HCT116 (cell line): ENCODE measurements around the gene NDUFAF4. TPM values are rescaled to one million over a fixed set of nuclear protein-coding genes. Genes with fewer than 3 reads are reported as not detected.

Experiments
- ATAC-seq: fragments of 200-7000 bp; cut with Tn5 transposase; 2 replicates; pipeline ENCODE4 v1.9.1; 2020; ENCODE audit warnings: mild to moderate bottlenecking, moderate library complexity
- BruUV-seq: library from RNA; stranded (reverse); fragments of 400-500 nt; replicated peaks from 2 replicates; lab custom pipeline; 2021; lab: Mats Ljungman, UMichigan
- CTCF ChIA-PET: fragments of 300-600 bp; sonication (Branson Sonifier 250); formaldehyde crosslinking; loops from one replicate; lab custom pipeline; 2021; ENCODE audit warnings: antibody characterized with exemption; lab: Charles Lee
- POLR2A ChIA-PET: fragments of 300-600, 350-600 bp; sonication (Branson Sonifier 250); formaldehyde crosslinking; loops from one replicate; lab custom pipeline; 2021; ENCODE audit warnings: antibody characterized with exemption; lab: Charles Lee
- RAD21 ChIA-PET, 2 experiments: fragments of 300-600 bp; sonication (Branson Sonifier 250); formaldehyde crosslinking; loops; one replicate each; lab custom pipeline; 2023; ENCODE audit warnings: low total read pairs in 2 of 2; ENCODE audit not compliant: uncharacterized antibody in 2 of 2, unreplicated experiment in 2 of 2, low non-redundant PET in 1 of 2; lab: Charles Lee
- DNase-seq: peaks from one replicate; pipeline ENCODE4 v3.0.0-alpha.2; 2010; ENCODE audit warnings: low read depth, low spot score
- H2AFZ ChIP-seq: fragments of 200-600 bp; shearing (Covaris generic), sonication (generic); 2 replicates; pipeline ENCODE4 v1.6.1; 2017; ENCODE audit warnings: low read depth, mixed run types, mixed read lengths, antibody characterized with exemption, low read length; ENCODE audit not compliant: poor library complexity, severe bottlenecking
- H3K27ac ChIP-seq: 2 replicates; pipeline ENCODE4 v1.5.1; 2012; ENCODE audit warnings: low read depth, low read length
- H3K27me3 ChIP-seq: fragments of 200-600 bp; sonication (generic); 2 replicates; pipeline ENCODE4 v1.6.1; 2016; ENCODE audit warnings: mixed run types, low read length, mixed read lengths; ENCODE audit not compliant: insufficient read depth
- H3K36me3 ChIP-seq, 2 experiments: fragments of 200-500 bp in 1 of 2; fragments of 200-600 bp in 1 of 2; sonication (Bioruptor generic) in 1 of 2; sonication (generic) in 1 of 2; 2 replicates each; pipeline versions ENCODE4 v1.5.1 to v1.6.1; 2014 to 2016; ENCODE audit warnings: low read length in 2 of 2, inconsistent platforms in 1 of 2, mixed read lengths in 1 of 2, mixed run types in 1 of 2; ENCODE audit not compliant: insufficient read depth in 2 of 2, control insufficient read depth in 1 of 2
- H3K4me1 ChIP-seq, 2 experiments: fragments of 200-600 bp in 1 of 2; sonication (generic) in 1 of 2; 2 replicates each; pipeline versions ENCODE4 v1.5.1 to v1.6.1; 2012 to 2017; ENCODE audit warnings: low read length in 2 of 2, inconsistent platforms in 1 of 2, mild to moderate bottlenecking in 1 of 2, mixed read lengths in 1 of 2, mixed run types in 1 of 2, moderate library complexity in 1 of 2; ENCODE audit not compliant: insufficient read depth in 2 of 2, control insufficient read depth in 1 of 2
- H3K4me2 ChIP-seq: fragments of 200-600 bp; sonication (generic); 2 replicates; pipeline ENCODE4 v1.6.1; 2017; ENCODE audit warnings: mixed run types, low read length, mixed read lengths
- H3K4me3 ChIP-seq, 2 experiments: fragments of 200-600 bp in 1 of 2; sonication (generic) in 1 of 2; replicated peaks in 1 of 2; 2 replicates each; pipeline ENCODE4 v1.5.1; 2011 to 2016; ENCODE audit warnings: low read length in 2 of 2, control low read depth in 1 of 2, low read depth in 1 of 2, mild to moderate bottlenecking in 1 of 2, mixed read lengths in 1 of 2, mixed run types in 1 of 2
- H3K79me2 ChIP-seq: fragments of 200-600 bp; sonication (generic); 2 replicates; pipeline ENCODE4 v1.6.1; 2017; ENCODE audit warnings: mild to moderate bottlenecking, mixed run types, low read length, moderate library complexity, mixed read lengths; ENCODE audit not compliant: insufficient read depth
- H3K9ac ChIP-seq: fragments of 200-600 bp; sonication (generic); 2 replicates; pipeline ENCODE4 v1.6.1; 2016; ENCODE audit warnings: low read length, mixed read lengths
- H3K9me2 ChIP-seq: fragments of 200-600 bp; sonication (generic), shearing (Covaris generic); 2 replicates; pipeline ENCODE4 v1.6.1; 2017; ENCODE audit warnings: mixed run types, mild to moderate bottlenecking, moderate library complexity; ENCODE audit not compliant: insufficient read depth
- H3K9me3 ChIP-seq, 2 experiments: fragments of 200-500 bp in 1 of 2; fragments of 200-600 bp in 1 of 2; sonication (Bioruptor generic) in 1 of 2; sonication (generic) in 1 of 2; 2 replicates each; pipeline ENCODE4 v1.6.1; 2014 to 2017; ENCODE audit warnings: low read length in 2 of 2, mixed read lengths in 2 of 2, inconsistent platforms in 1 of 2, low read depth in 1 of 2, mild to moderate bottlenecking in 1 of 2, mixed run types in 1 of 2, moderate library complexity in 1 of 2; ENCODE audit not compliant: control insufficient read depth in 1 of 2, insufficient read depth in 1 of 2
- H4K20me1 ChIP-seq: fragments of 200-600 bp; sonication (generic), shearing (Covaris generic); 2 replicates; pipeline ENCODE4 v1.6.1; 2017; ENCODE audit warnings: mixed run types, mild to moderate bottlenecking, moderate library complexity; ENCODE audit not compliant: insufficient read depth
- EGR1 ChIP-seq: IDR thresholded peaks from 2 replicates; pipeline ENCODE4 v1.6.1; 2012; ENCODE audit warnings: low read depth
- FOSL1 ChIP-seq: IDR thresholded peaks from 2 replicates; pipeline ENCODE4 v1.6.1; 2012; ENCODE audit warnings: low read depth
- POLR2AphosphoS5 ChIP-seq: IDR thresholded peaks from 2 replicates; pipeline ENCODE4 v1.6.1; 2011; ENCODE audit warnings: mild to moderate bottlenecking, low read depth, low read length, moderate library complexity
- SRF ChIP-seq: IDR thresholded peaks from 2 replicates; pipeline ENCODE4 v1.6.1; 2012; ENCODE audit warnings: low read depth
- TCF7L2 ChIP-seq: IDR thresholded peaks from 2 replicates; pipeline ENCODE4 v1.7.0; 2011; ENCODE audit warnings: borderline replicate concordance, inconsistent platforms; ENCODE audit not compliant: insufficient read depth, insufficient read length; ENCODE audit errors: extremely low read depth
- YY1 ChIP-seq: IDR thresholded peaks from 2 replicates; pipeline ENCODE4 v1.6.1; 2011; ENCODE audit warnings: low read length, low read depth, moderate library complexity, mild to moderate bottlenecking; ENCODE audit not compliant: insufficient replicate concordance; ENCODE audit errors: extremely low read depth
- intact Hi-C: fragments of 100-400 bp; cut with micrococcal nuclease; formaldehyde crosslinking; loops from 2 replicates; pipeline ENCODE4 v1.10.0; 2022
- total RNA-seq: library from RNA; stranded (reverse); gene quantifications from one replicate; pipeline ENCODE4 v1.2.1, GENCODE V29; 2021; ENCODE audit not compliant: unreplicated experiment
- TF ChIP-seq, protein P1 (sequence below): IDR thresholded peaks from 2 replicates; pipeline ENCODE4 v1.6.1; 2011; ENCODE audit warnings: mild to moderate bottlenecking, low read length, moderate library complexity; ENCODE audit not compliant: insufficient replicate concordance; ENCODE audit errors: extremely low read depth
- TF ChIP-seq, protein P2 (sequence below), 3 experiments: fragments of 200-600 bp in 1 of 3; sonication (generic) in 1 of 3; IDR thresholded peaks in 2 of 3; conservative IDR thresholded peaks in 1 of 3; 2 replicates each; pipeline ENCODE4 v1.5.1; 2012 to 2017; ENCODE audit warnings: low read depth in 2 of 3, low read length in 2 of 3, antibody characterized with exemption in 1 of 3, borderline replicate concordance in 1 of 3, control low read depth in 1 of 3, mild to moderate bottlenecking in 1 of 3, mixed read lengths in 1 of 3, mixed run types in 1 of 3, moderate library complexity in 1 of 3; ENCODE audit not compliant: insufficient read depth in 1 of 3

NDUFAF4 gene
- total RNA-seq, 1 experiment from 2014 or later: 62.4 TPM

DNA sequence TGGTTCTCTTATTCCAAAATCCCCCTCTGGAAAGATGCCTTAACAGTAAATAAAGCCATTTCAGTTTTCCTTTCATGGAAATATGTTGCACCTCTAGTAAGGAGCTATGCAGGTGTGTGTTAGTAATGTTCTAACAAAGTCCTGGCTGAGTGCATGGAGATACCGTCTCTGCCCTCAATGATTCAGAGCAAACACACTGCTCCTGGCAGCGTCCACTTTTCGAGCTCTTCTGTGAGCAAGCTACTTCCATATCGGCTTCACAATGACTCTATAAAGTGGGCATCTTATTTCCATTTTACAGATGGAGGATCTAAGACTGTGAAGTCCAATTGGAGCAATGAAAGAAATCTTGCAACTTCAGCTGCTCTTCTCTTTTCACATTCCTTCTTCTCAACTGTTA, 30.0 kb upstream of the NDUFAF4 start:
- no peak overlapping the region for H3K4me3 ChIP-seq
- H2AFZ ChIP-seq: no peak overlapping the region
- BruUV-seq: no TSS peak
- H3K27ac ChIP-seq: no peak overlapping the region
- intact Hi-C loops: no loop called here
- H3K9ac ChIP-seq: no peak overlapping the region
- ChIA-PET CTCF (no interaction called here), POLR2A (no interaction called here), RAD21 (no interaction called here)
- peaks cover 5 to 15% of the 10 kb centered on the region in 2 experiments; a peak in 3 of 4 replicates for H3K4me1 ChIP-seq
- H3K9me3 ChIP-seq: no peaks in the 10 kb centered on the region
- no peaks in the 10 kb centered on the region for H3K27me3 ChIP-seq
- H4K20me1 ChIP-seq: no peaks in the 10 kb centered on the region
- ATAC-seq (no peak), DNase-seq (no peak)
- no peaks in the 10 kb centered on the region for H3K9me2 ChIP-seq
- H3K36me3 ChIP-seq: no peaks in the 10 kb centered on the region
- no peak for TF ChIP-seq FOSL1
- TF ChIP-seq POLR2AphosphoS5: no peak
- TF ChIP-seq, protein P1, sequence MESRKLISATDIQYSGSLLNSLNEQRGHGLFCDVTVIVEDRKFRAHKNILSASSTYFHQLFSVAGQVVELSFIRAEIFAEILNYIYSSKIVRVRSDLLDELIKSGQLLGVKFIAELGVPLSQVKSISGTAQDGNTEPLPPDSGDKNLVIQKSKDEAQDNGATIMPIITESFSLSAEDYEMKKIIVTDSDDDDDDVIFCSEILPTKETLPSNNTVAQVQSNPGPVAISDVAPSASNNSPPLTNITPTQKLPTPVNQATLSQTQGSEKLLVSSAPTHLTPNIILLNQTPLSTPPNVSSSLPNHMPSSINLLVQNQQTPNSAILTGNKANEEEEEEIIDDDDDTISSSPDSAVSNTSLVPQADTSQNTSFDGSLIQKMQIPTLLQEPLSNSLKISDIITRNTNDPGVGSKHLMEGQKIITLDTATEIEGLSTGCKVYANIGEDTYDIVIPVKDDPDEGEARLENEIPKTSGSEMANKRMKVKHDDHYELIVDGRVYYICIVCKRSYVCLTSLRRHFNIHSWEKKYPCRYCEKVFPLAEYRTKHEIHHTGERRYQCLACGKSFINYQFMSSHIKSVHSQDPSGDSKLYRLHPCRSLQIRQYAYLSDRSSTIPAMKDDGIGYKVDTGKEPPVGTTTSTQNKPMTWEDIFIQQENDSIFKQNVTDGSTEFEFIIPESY: no peak
- TF ChIP-seq, protein P2, sequence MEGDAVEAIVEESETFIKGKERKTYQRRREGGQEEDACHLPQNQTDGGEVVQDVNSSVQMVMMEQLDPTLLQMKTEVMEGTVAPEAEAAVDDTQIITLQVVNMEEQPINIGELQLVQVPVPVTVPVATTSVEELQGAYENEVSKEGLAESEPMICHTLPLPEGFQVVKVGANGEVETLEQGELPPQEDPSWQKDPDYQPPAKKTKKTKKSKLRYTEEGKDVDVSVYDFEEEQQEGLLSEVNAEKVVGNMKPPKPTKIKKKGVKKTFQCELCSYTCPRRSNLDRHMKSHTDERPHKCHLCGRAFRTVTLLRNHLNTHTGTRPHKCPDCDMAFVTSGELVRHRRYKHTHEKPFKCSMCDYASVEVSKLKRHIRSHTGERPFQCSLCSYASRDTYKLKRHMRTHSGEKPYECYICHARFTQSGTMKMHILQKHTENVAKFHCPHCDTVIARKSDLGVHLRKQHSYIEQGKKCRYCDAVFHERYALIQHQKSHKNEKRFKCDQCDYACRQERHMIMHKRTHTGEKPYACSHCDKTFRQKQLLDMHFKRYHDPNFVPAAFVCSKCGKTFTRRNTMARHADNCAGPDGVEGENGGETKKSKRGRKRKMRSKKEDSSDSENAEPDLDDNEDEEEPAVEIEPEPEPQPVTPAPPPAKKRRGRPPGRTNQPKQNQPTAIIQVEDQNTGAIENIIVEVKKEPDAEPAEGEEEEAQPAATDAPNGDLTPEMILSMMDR (IDR thresholded peaks at IDR 0.05 in 2 of 3, conservative IDR thresholded peaks at IDR 0.05 in 1 of 3; ENCODE audit: borderline replicate concordance in 1 of 3, insufficient read depth in 1 of 3, low read depth in 2 of 3, low read length in 2 of 3): no peak
- no peak for TF ChIP-seq SRF
- TF ChIP-seq EGR1: no peak
- no peak for TF ChIP-seq TCF7L2
- no peak for TF ChIP-seq YY1
- H3K79me2 ChIP-seq: no peaks in the 10 kb centered on the region
- no peak overlapping the region for H3K4me2 ChIP-seq
